CD4-positive, CD25-positive, alpha-beta regulatory T cell (primary cell): ENCODE data around the gene FITM2. TPM values are rescaled to one million over a fixed set of nuclear protein-coding genes. Genes with fewer than 3 reads are reported as not detected.
"Not testable (repeated sequence)": the region's sequence is repeated elsewhere in the genome, so short reads cannot be mapped to it uniquely, and the experiment has no call there.

Experiments
- ATAC-seq, 2 donors: fragments of 150-1000 bp; cut with Tn5 transposase; one replicate each; pipeline ENCODE4 v1.10.0; 2021; ENCODE audit warnings: low read depth in 2 of 2, moderate number of reproducible peaks in 2 of 2, moderate library complexity in 1 of 2
- DNase-seq, 3 donors: peaks; one replicate each; pipeline versions ENCODE4 v3.0.0 to v3.0.0-alpha.2; 2012 to 2022; ENCODE audit warnings: mixed read lengths in 1 of 3
- H3K27ac ChIP-seq: one replicate; pipeline ENCODE4 v1.7.0; 2013; ENCODE audit warnings: mild to moderate bottlenecking, low read length; ENCODE audit not compliant: insufficient read depth, poor library complexity, severe bottlenecking
- H3K27me3 ChIP-seq: one replicate; pipeline ENCODE4 v1.7.0; 2013; ENCODE audit warnings: low read length; ENCODE audit not compliant: control insufficient read depth, insufficient read depth
- H3K36me3 ChIP-seq: one replicate; pipeline ENCODE4 v1.7.0; 2013; ENCODE audit warnings: mild to moderate bottlenecking, low read length, moderate library complexity; ENCODE audit not compliant: control insufficient read depth, insufficient read depth
- H3K4me1 ChIP-seq: 2 replicates; pipeline ENCODE4 v1.7.0; 2013; ENCODE audit warnings: mild to moderate bottlenecking, low read length; ENCODE audit not compliant: insufficient read depth, control insufficient read depth, poor library complexity, severe bottlenecking
- H3K4me3 ChIP-seq: one replicate; pipeline ENCODE4 v1.7.0; 2013; ENCODE audit warnings: low read depth, mild to moderate bottlenecking, low read length, moderate library complexity
- H3K9me3 ChIP-seq, 2 experiments: 1 replicate in 1 of 2; 2 replicates in 1 of 2; pipeline ENCODE4 v1.7.0; 2013; ENCODE audit warnings: low read length in 2 of 2, mild to moderate bottlenecking in 1 of 2, moderate library complexity in 1 of 2; ENCODE audit not compliant: control insufficient read depth in 2 of 2
- H3K27ac Mint-ChIP-seq, 3 donors: one replicate each; pipeline ENCODE4 v1.8.0; 2020 to 2022; ENCODE audit warnings: mild to moderate bottlenecking in 3 of 3, mixed read lengths in 3 of 3, moderate library complexity in 2 of 3
- H3K27me3 Mint-ChIP-seq: one replicate; pipeline ENCODE4 v1.8.0; 2022; ENCODE audit warnings: mild to moderate bottlenecking, mixed read lengths
- H3K36me3 Mint-ChIP-seq: one replicate; pipeline ENCODE4 v1.8.0; 2020; ENCODE audit warnings: mixed read lengths
- H3K4me1 Mint-ChIP-seq, 4 donors: one replicate each; pipeline ENCODE4 v1.8.0; 2020 to 2022; ENCODE audit warnings: mixed read lengths in 4 of 4, mild to moderate bottlenecking in 1 of 4
- H3K4me3 Mint-ChIP-seq, 4 donors: one replicate each; pipeline ENCODE4 v1.8.0; 2020 to 2022; ENCODE audit warnings: mild to moderate bottlenecking in 4 of 4, mixed read lengths in 4 of 4, moderate library complexity in 3 of 4
- H3K9me3 Mint-ChIP-seq, 7 donors: one replicate each; pipeline ENCODE4 v1.8.0; 2020 to 2022; ENCODE audit warnings: mixed read lengths in 7 of 7, mild to moderate bottlenecking in 3 of 7, moderate library complexity in 2 of 7
- polyA plus RNA-seq, 4 donors: library from polyadenylated mRNA; unstranded; fragments of 300-500 nt; fragmentation: Illumina TruSeq; gene quantifications; one replicate each; pipeline ENCODE4 v1.2.3, GENCODE V29; 2021
- total RNA-seq: library from RNA; stranded (reverse); gene quantifications from one replicate; pipeline ENCODE4 v1.2.3, GENCODE V29; 2022

Gene FITM2
- total and polyA plus RNA-seq, 5 donors from 2014 or later, result 0.73 to 4.4 (median 1.3) TPM

DNA sequence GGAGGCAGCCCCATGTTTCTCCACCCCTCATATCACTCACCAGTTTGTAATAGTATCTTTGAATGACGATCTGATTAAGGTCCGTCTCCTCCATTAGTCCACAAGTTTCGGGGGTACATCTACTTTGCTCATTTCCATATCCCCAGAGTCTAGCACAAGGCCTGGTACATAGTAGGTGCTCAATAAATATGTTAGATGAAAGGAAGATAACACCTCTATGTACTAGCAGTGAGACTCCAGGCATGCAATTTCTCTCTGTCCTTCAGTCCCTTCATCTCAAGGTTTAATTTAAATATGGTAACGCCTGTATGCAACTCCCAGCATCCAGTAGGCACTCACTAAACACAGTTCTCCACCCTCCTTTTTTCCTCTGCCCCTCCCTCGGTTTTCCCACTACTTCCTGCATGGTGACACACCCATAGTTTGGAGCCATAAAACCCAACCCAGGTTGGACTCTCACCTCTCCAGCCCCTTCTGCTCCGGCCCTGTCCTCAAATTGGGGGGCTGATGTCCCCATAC lies 44.0 kb upstream of the FITM2 start:
- Mint-ChIP-seq H3K9me3 (no peaks in the 10 kb centered on the region), H3K36me3 (no peaks in the 10 kb centered on the region), H3K27ac (no peak overlapping the region), H3K27me3 (peaks cover 23% of the 10 kb centered on the region), H3K4me3 (no peak overlapping the region), H3K4me1 (no peaks in the 10 kb centered on the region)
- H3K4me3 ChIP-seq, result no peak overlapping the region
- H3K4me1 ChIP-seq, result no peaks in the 10 kb centered on the region
- H3K27me3 ChIP-seq, result peaks cover 3% of the 10 kb centered on the region
- H3K9me3 ChIP-seq, result no peaks in the 10 kb centered on the region
- no peak overlapping the region for H3K27ac ChIP-seq
- ATAC-seq (no peak), DNase-seq (no peak)
- no peaks in the 10 kb centered on the region for H3K36me3 ChIP-seq

DNA sequence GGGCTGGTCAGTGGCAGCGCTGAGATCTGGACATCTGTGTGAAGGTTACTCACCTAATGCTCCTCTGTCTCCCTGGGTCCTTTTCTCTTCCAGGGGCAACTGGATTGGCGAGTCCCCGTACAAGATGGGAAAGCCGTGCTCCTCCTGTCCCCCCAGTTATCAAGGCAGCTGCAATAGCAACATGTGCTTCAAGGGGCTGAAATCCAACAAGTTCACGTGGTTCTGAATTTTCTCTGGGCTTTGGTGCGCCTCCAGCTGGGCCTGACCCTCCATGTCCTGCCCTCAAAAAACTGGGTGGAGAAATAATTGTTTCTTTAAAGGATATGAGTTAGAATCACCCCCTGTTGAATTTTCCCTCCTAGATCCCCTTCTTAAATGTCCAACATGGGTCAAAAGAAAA lies 39.6 kb upstream of the FITM2 start:
- Mint-ChIP-seq H3K27me3 (peaks cover 18% of the 10 kb centered on the region), H3K36me3 (no peaks in the 10 kb centered on the region), H3K4me3 (no peak overlapping the region)

DNA sequence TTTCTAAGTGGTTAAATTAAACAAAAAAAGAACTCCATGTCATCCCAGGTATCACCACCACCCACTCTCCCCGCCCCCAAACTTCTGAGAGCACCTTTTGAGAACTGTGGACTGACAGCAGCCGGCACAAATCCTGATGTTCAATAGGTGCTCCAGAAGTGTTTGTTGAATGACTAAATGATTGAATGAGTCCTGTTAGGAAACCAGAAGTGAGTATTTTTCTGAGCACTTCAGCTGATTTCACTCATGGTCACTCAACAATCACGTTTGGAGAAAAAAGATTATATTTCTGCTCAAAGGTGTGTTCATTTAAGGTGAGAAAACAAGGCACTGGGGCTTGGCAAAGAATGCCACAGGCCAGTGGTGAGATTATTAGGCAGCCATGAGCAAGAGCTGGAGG lies 38.3 kb upstream of the FITM2 start:
- no peak overlapping the region for H3K27ac Mint-ChIP-seq
- Histone ChIP-seq H3K36me3 (no peaks in the 10 kb centered on the region), H3K27ac (no peak overlapping the region), H3K27me3 (no peaks in the 10 kb centered on the region), H3K9me3 (no peaks in the 10 kb centered on the region), H3K4me1 (no peaks in the 10 kb centered on the region), H3K4me3 (no peak overlapping the region)
- H3K4me1 Mint-ChIP-seq, result no peaks in the 10 kb centered on the region
- peaks cover 7% of the 10 kb centered on the region for H3K27me3 Mint-ChIP-seq
- DNase-seq (no peak), ATAC-seq (no peak)
- no peaks in the 10 kb centered on the region for H3K9me3 Mint-ChIP-seq
- no peaks in the 10 kb centered on the region for H3K36me3 Mint-ChIP-seq
- H3K4me3 Mint-ChIP-seq, result no peak overlapping the region

More for the DNA sequence above, 39.6 kb upstream of the FITM2 start:
- Mint-ChIP-seq H3K9me3 (no peaks in the 10 kb centered on the region), H3K27ac (no peak overlapping the region), H3K4me1 (no peaks in the 10 kb centered on the region)
- H3K9me3 ChIP-seq, result no peaks in the 10 kb centered on the region
- ATAC-seq, result no peak
- H3K4me3 ChIP-seq, result no peak overlapping the region
- H3K4me1 ChIP-seq, result no peaks in the 10 kb centered on the region
- H3K27me3 ChIP-seq, result no peaks in the 10 kb centered on the region
- no peak overlapping the region for H3K27ac ChIP-seq
- H3K36me3 ChIP-seq, result no peaks in the 10 kb centered on the region
- no peak for DNase-seq

DNA sequence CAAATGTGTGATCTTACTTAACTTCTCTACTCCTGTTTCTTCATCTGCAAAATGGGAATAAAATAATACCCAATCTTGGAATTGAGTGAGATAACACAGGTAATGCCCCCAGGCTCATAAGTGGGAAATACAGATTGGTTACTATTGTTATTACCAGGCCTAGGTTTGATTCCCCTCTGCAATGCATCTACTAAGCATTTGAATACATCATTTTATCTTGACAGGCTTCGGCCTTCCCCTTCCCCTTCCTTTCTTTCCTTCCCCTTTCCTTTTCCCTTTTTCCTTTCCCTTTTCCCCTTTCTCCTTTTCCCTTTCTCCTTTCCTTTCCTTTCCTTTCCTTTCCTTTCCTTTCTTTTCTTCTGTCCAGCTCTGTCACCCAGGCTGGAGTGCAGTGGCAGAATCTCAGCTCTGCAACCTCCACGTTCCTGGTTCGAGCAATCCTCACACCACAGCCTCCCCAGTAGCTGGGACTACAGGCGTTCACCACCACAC lies 37.2 kb upstream of the FITM2 start:
- H3K9me3 ChIP-seq, result no peaks in the 10 kb centered on the region
- no peaks in the 10 kb centered on the region for H3K36me3 Mint-ChIP-seq
- no peaks in the 10 kb centered on the region for H3K4me1 Mint-ChIP-seq
- no peaks in the 10 kb centered on the region for H3K4me1 ChIP-seq
- no peak overlapping the region for H3K4me3 Mint-ChIP-seq
- no peak overlapping the region for H3K27ac Mint-ChIP-seq
- no peak overlapping the region for H3K4me3 ChIP-seq
- H3K36me3 ChIP-seq, result no peaks in the 10 kb centered on the region
- H3K27me3 Mint-ChIP-seq, result peaks cover 5% of the 10 kb centered on the region
- H3K27me3 ChIP-seq, result no peaks in the 10 kb centered on the region
- H3K27ac ChIP-seq, result no peak overlapping the region
- no peak for DNase-seq
- no peak for ATAC-seq
- no peaks in the 10 kb centered on the region for H3K9me3 Mint-ChIP-seq

DNA sequence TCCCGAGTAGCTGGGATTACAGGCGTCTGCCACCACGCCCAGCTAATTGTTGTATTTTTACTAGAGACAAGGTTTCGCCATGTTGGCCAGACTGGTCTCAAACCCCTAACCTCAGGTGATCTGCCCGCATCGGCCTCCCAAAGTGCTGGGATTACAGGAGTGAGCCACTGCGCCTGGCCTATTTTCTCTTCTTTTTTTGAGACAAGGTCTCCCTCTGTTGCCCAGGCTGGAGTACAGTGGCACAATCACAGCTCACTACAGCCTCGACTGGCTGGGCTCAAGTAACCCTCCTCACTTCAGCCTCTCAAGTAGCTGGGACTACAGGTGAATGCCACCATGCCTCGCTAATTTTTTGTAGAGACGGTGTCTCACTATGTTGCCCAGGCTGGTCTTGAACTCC lies 34.9 kb upstream of the FITM2 start:
- H3K36me3 ChIP-seq, H3K4me1 Mint-ChIP-seq, H3K27ac Mint-ChIP-seq, DNase-seq, ATAC-seq, H3K27ac ChIP-seq, H3K4me3 ChIP-seq, H3K9me3 ChIP-seq, H3K4me1 ChIP-seq, H3K36me3 Mint-ChIP-seq, H3K4me3 Mint-ChIP-seq, H3K9me3 Mint-ChIP-seq, H3K27me3 ChIP-seq: not testable (repeated sequence)
- peaks cover 11% of the 10 kb centered on the region for H3K27me3 Mint-ChIP-seq

DNA sequence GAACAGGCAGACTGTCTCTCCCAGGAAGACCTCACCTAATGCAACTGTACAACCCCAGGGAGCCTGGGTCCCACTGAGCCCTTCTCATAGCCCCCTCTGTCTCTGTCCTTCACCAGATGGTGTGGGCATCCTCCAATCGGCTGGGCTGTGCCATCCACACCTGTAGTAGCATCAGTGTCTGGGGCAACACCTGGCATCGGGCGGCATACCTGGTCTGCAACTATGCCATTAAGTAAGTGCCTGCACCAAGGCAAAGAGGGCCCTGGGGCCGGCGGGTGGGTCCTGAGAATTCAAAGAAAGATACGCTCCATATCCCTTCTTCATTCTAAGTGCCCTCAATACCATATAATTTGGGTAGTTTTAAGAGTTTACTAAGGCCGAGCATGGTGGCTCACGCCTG lies 34.1 kb upstream of the FITM2 start:
- no peaks in the 10 kb centered on the region for H3K36me3 ChIP-seq
- H3K4me3 Mint-ChIP-seq, result no peak overlapping the region
- no peaks in the 10 kb centered on the region for H3K27me3 ChIP-seq
- no peak overlapping the region for H3K4me3 ChIP-seq
- no peak for ATAC-seq
- no peak overlapping the region for H3K27ac ChIP-seq
- H3K9me3 Mint-ChIP-seq, result no peaks in the 10 kb centered on the region
- no peaks in the 10 kb centered on the region for H3K9me3 ChIP-seq
- no peaks in the 10 kb centered on the region for H3K36me3 Mint-ChIP-seq
- no peaks in the 10 kb centered on the region for H3K4me1 Mint-ChIP-seq
- peaks cover 6% of the 10 kb centered on the region for H3K27me3 Mint-ChIP-seq
- DNase-seq, result no peak
- H3K4me1 ChIP-seq, result no peaks in the 10 kb centered on the region
- no peak overlapping the region for H3K27ac Mint-ChIP-seq

DNA sequence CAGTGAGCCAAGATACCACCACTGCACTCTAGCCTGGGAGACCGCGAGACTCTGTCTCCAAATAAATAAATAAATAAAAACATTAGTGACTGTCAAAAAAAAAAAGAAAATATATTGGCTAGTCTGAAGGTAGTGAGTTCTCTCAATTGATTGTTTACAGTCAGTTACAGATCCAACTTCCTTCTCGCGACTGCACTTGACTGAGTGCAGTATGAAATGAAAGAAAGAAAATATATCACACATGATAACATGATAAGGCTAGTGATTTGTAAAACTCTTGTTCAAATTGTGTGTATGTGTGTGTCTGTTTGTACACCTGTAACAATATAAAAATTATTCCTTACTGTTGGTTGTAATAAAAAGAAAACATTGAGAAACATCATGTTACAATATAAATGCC lies 33.7 kb upstream of the FITM2 start:
- no peaks in the 10 kb centered on the region for H3K9me3 ChIP-seq

DNA sequence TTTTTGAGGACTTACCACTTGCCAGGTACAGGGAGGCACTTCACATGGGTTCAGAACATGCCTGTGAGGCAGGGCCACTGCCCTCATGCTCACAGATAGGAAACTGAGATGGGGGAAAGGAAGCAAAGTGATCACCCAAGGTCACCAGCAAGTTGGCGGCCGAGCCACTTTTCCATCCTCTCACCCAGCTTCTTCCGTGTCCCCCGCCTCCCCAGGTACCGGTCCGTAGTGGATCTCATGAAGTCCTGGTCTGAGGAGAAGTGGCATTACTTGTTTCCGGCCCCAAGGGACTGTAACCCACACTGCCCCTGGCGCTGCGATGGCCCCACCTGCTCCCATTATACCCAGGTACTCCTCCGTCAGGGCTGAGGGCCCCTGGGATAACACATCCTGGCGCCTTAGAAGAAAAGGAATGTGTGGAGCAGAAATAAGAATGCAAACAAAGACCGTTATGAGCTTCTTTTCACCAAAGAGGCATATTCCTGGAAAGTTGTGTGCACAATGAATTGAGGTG lies 32.2 kb upstream of the FITM2 start:
- Mint-ChIP-seq H3K27ac (no peak overlapping the region), H3K36me3 (no peaks in the 10 kb centered on the region), H3K9me3 (peaks cover 0 to 2% (median 0%) of the 10 kb centered on the region in 7 donors), H3K27me3 (peaks cover 6% of the 10 kb centered on the region), H3K4me1 (no peaks in the 10 kb centered on the region), H3K4me3 (no peak overlapping the region)
- H3K27me3 ChIP-seq, result no peaks in the 10 kb centered on the region
- no peak overlapping the region for H3K27ac ChIP-seq
- no peaks in the 10 kb centered on the region for H3K4me1 ChIP-seq
- no peak overlapping the region for H3K4me3 ChIP-seq
- H3K36me3 ChIP-seq, result no peaks in the 10 kb centered on the region
- H3K9me3 ChIP-seq, result no peaks in the 10 kb centered on the region
- DNase-seq, result no peak
- no peak for ATAC-seq

More for the DNA sequence above, 33.7 kb upstream of the FITM2 start:
- no peak for ATAC-seq
- no peak for DNase-seq
- no peak overlapping the region for H3K4me3 Mint-ChIP-seq
- Histone ChIP-seq H3K4me3 (no peak overlapping the region), H3K27ac (no peak overlapping the region), H3K4me1 (no peaks in the 10 kb centered on the region), H3K36me3 (no peaks in the 10 kb centered on the region), H3K27me3 (no peaks in the 10 kb centered on the region)
- H3K4me1 Mint-ChIP-seq, result no peaks in the 10 kb centered on the region
- H3K27me3 Mint-ChIP-seq, result peaks cover 6% of the 10 kb centered on the region
- no peak overlapping the region for H3K27ac Mint-ChIP-seq
- H3K36me3 Mint-ChIP-seq, result no peaks in the 10 kb centered on the region
- no peaks in the 10 kb centered on the region for H3K9me3 Mint-ChIP-seq
